H1 (cell line): ENCODE results near the gene EPB41L5. TPM values are rescaled to one million over a fixed set of nuclear protein-coding genes. Genes with fewer than 3 reads are reported as not detected.

Experiments used
- CTCF ChIA-PET: fragments of 300-600 bp; sonication (Branson Sonifier 250); formaldehyde crosslinking; loops from one replicate; lab custom pipeline; 2021; ENCODE audit not compliant: partially characterized antibody; lab: Charles Lee
- POLR2A ChIA-PET: fragments of 300-600 bp; sonication (Branson Sonifier 250); formaldehyde crosslinking; loops from one replicate; lab custom pipeline; 2021; ENCODE audit warnings: inconsistent platforms; ENCODE audit not compliant: partially characterized antibody; lab: Charles Lee
- DNase-seq, 2 experiments: peaks; one replicate each; pipeline versions ENCODE4 v3.0.0 to v3.0.0-alpha.2; 2010 to 2022; ENCODE audit warnings: low spot score in 2 of 2, low read depth in 1 of 2, mixed read lengths in 1 of 2
- FAIRE-seq: peaks from 2 replicates; lab custom pipeline; 2011; peaks lifted over from hg19 to GRCh38; lab: Jason Lieb, UNC
- H2AFZ ChIP-seq: 2 replicates; pipeline ENCODE4 v1.8.1; 2012; ENCODE audit warnings: low read length, inconsistent platforms
- H2AK5ac ChIP-seq: 2 replicates; pipeline ENCODE4 v1.6.1; 2013; ENCODE audit warnings: low read depth, low read length
- H2BK120ac ChIP-seq: replicated peaks from 2 replicates; pipeline ENCODE3; 2013; ENCODE audit warnings: low read depth, low read length, inconsistent platforms
- H2BK12ac ChIP-seq: 2 replicates; pipeline ENCODE4 v1.6.1; 2013; ENCODE audit warnings: low read depth, low read length
- H2BK15ac ChIP-seq: 2 replicates; pipeline ENCODE4 v1.6.1; 2013; ENCODE audit warnings: low read length
- H2BK20ac ChIP-seq: 2 replicates; pipeline ENCODE4 v1.6.1; 2013; ENCODE audit warnings: low read length
- H2BK5ac ChIP-seq: 2 replicates; pipeline ENCODE4 v1.6.1; 2013; ENCODE audit warnings: low read depth, low read length
- H3K14ac ChIP-seq: 2 replicates; pipeline ENCODE4 v1.6.1; 2013; ENCODE audit warnings: inconsistent platforms; ENCODE audit not compliant: insufficient read length
- H3K18ac ChIP-seq: 2 replicates; pipeline ENCODE4 v1.6.1; 2013; ENCODE audit warnings: low read length; ENCODE audit errors: extremely low read depth
- H3K23ac ChIP-seq: 2 replicates; pipeline ENCODE4 v1.6.1; 2013; ENCODE audit warnings: inconsistent platforms; ENCODE audit not compliant: insufficient read length
- H3K23me2 ChIP-seq: 2 replicates; pipeline ENCODE4 v1.6.1; 2013; ENCODE audit warnings: low read depth, low read length
- H3K27ac ChIP-seq: 2 replicates; pipeline ENCODE4 v1.6.1; 2011; ENCODE audit warnings: low read depth, low read length, inconsistent platforms
- H3K27me3 ChIP-seq, 4 experiments: replicated peaks in 1 of 4; 1 replicate in 1 of 4; 2 replicates in 3 of 4; pipeline versions ENCODE4 v1.6.1 to v1.8.1; 2011 to 2013; ENCODE audit warnings: low read length in 3 of 4, mild to moderate bottlenecking in 3 of 4, inconsistent platforms in 2 of 4, mixed read lengths in 2 of 4, moderate library complexity in 1 of 4; ENCODE audit not compliant: control insufficient read depth in 3 of 4, insufficient read depth in 3 of 4; ENCODE audit errors: extremely low read depth in 1 of 4
- H3K36me3 ChIP-seq, 4 experiments: 2 replicates each; pipeline versions ENCODE4 v1.6.1 to v1.8.1; 2011 to 2013; ENCODE audit warnings: mild to moderate bottlenecking in 4 of 4, low read length in 3 of 4, moderate library complexity in 2 of 4, control low read depth in 1 of 4, inconsistent platforms in 1 of 4; ENCODE audit not compliant: insufficient read depth in 4 of 4, control insufficient read depth in 2 of 4
- H3K4ac ChIP-seq: replicated peaks from 2 replicates; pipeline ENCODE3; 2013; ENCODE audit warnings: low read length, low read depth, mixed read lengths, inconsistent platforms; ENCODE audit not compliant: insufficient read length
- H3K4me1 ChIP-seq, 4 experiments: replicated peaks in 1 of 4; 1 replicate in 1 of 4; 2 replicates in 3 of 4; pipeline versions ENCODE4 v1.6.1 to v1.8.1; 2011 to 2013; ENCODE audit warnings: low read length in 3 of 4, inconsistent platforms in 2 of 4, mixed read lengths in 1 of 4; ENCODE audit not compliant: insufficient read depth in 4 of 4, control insufficient read depth in 3 of 4
- H3K4me2 ChIP-seq, 2 experiments: 2 replicates each; pipeline versions ENCODE4 v1.6.1 to v1.8.1; 2011 to 2013; ENCODE audit warnings: low read depth in 2 of 2, low read length in 2 of 2, control low read depth in 1 of 2, inconsistent platforms in 1 of 2, mild to moderate bottlenecking in 1 of 2; ENCODE audit not compliant: insufficient read depth in 1 of 2
- H3K4me3 ChIP-seq, 4 experiments: fragments of 200-600, 300-600 bp in 1 of 4; sonication (generic), shearing (Covaris generic), sonication (Bioruptor Twin) in 1 of 4; 2 replicates each; pipeline versions ENCODE4 v1.5.1 to v1.8.1; 2011 to 2016; ENCODE audit warnings: low read length in 4 of 4, low read depth in 3 of 4, control low read depth in 2 of 4, inconsistent platforms in 2 of 4, mild to moderate bottlenecking in 2 of 4, mixed read lengths in 1 of 4, moderate library complexity in 1 of 4; ENCODE audit not compliant: insufficient read depth in 2 of 4; ENCODE audit errors: extremely low read depth in 1 of 4
- H3K56ac ChIP-seq: replicated peaks from 2 replicates; pipeline ENCODE3; 2013; ENCODE audit warnings: low read depth, mild to moderate bottlenecking, mixed read lengths, low read length, inconsistent platforms; ENCODE audit not compliant: insufficient read length
- H3K79me1 ChIP-seq: 2 replicates; pipeline ENCODE4 v1.6.1; 2013; ENCODE audit warnings: low read depth, low read length, control low read depth
- H3K79me2 ChIP-seq, 2 experiments: 2 replicates each; pipeline versions ENCODE4 v1.6.1 to v1.8.1; 2012 to 2013; ENCODE audit warnings: low read length in 2 of 2, mild to moderate bottlenecking in 2 of 2, inconsistent platforms in 1 of 2; ENCODE audit not compliant: insufficient read depth in 2 of 2, control insufficient read depth in 1 of 2
- H3K9ac ChIP-seq, 4 experiments: replicated peaks in 1 of 4; 1 replicate in 1 of 4; 2 replicates in 3 of 4; pipeline versions ENCODE4 v1.6.1 to v1.8.1; 2011 to 2013; ENCODE audit warnings: low read depth in 3 of 4, low read length in 3 of 4, control low read depth in 2 of 4, mild to moderate bottlenecking in 2 of 4, moderate library complexity in 2 of 4, inconsistent platforms in 1 of 4; ENCODE audit errors: extremely low read depth in 1 of 4
- H3K9me3 ChIP-seq, 2 experiments: 2 replicates each; pipeline versions ENCODE4 v1.6.1 to v1.8.1; 2012 to 2013; ENCODE audit warnings: mild to moderate bottlenecking in 2 of 2, moderate library complexity in 2 of 2, control low read depth in 1 of 2, inconsistent platforms in 1 of 2, low read depth in 1 of 2, low read length in 1 of 2, mixed read lengths in 1 of 2; ENCODE audit not compliant: insufficient read depth in 2 of 2
- H4K20me1 ChIP-seq, 2 experiments: replicated peaks in 1 of 2; 2 replicates each; pipeline versions ENCODE3 to v1.8.1; 2011 to 2013; ENCODE audit warnings: inconsistent platforms in 2 of 2, low read length in 2 of 2, mild to moderate bottlenecking in 1 of 2; ENCODE audit not compliant: insufficient read depth in 2 of 2, control insufficient read depth in 1 of 2
- H4K5ac ChIP-seq: 2 replicates; pipeline ENCODE4 v1.6.1; 2013; ENCODE audit warnings: low read length, low read depth, mixed read lengths, inconsistent platforms; ENCODE audit not compliant: insufficient read length
- H4K8ac ChIP-seq: 2 replicates; pipeline ENCODE4 v1.8.0; 2013; ENCODE audit warnings: mild to moderate bottlenecking, moderate library complexity, low read length, inconsistent platforms; ENCODE audit not compliant: insufficient read depth; ENCODE audit errors: extremely low read depth
- H4K91ac ChIP-seq: replicated peaks from 2 replicates; pipeline ENCODE3; 2013; ENCODE audit warnings: low read length, mixed read lengths, inconsistent platforms; ENCODE audit not compliant: insufficient read length
- MAX ChIP-seq: IDR thresholded peaks from 2 replicates; pipeline ENCODE4 v1.6.1; 2012; ENCODE audit warnings: inconsistent platforms
- RBBP5 ChIP-seq: IDR thresholded peaks from 2 replicates; pipeline ENCODE4 v1.7.1; 2012; ENCODE audit warnings: low read depth, mild to moderate bottlenecking, inconsistent platforms, low read length, moderate library complexity, borderline replicate concordance
- WGBS, 2 experiments: shearing (Covaris generic) in 1 of 2; methylation state at CpG; one replicate each; pipeline versions ENCODE4 v1.1.6 to v1.1.7; 2013 to 2015; ENCODE audit warnings: low lambda C conversion rate in 2 of 2, mixed read lengths in 2 of 2, inconsistent platforms in 1 of 2, low coverage in 1 of 2, missing lambda C conversion rate in 1 of 2; ENCODE audit not compliant: insufficient replicate concordance in 2 of 2, insufficient coverage in 1 of 2, insufficient read length in 1 of 2; ENCODE audit errors: extremely low coverage in 1 of 2, missing lambda C conversion rate in 1 of 2; 5-methylcytosine and 5-hydroxymethylcytosine counted together
- polyA plus RNA-seq, 7 experiments: library from polyadenylated mRNA; depleted of rRNA in 3 of 7; stranded (reverse) in 5 of 7; unstranded in 2 of 7; fragments of >200 nt in 5 of 7; fragments of 200-250 nt in 2 of 7; gene quantifications; 1 replicate in 5 of 7; 2 replicates in 1 of 7; 4 replicates in 1 of 7; pipeline versions ENCODE4 v1.2.1 to v1.2.3, GENCODE V29; 2011 to 2013; ENCODE audit warnings: missing spikeins in 2 of 7, mixed read lengths in 2 of 7
- total RNA-seq: library from RNA; stranded (reverse); fragmentation: NEBNext Ultra II Directional; extraction: Animal tissue kit (Norgen Biotek cat#: 25700); gene quantifications from 2 replicates; pipeline ENCODE4 v1.2.1, GENCODE V29; 2021

Gene EPB41L5
- total and polyA plus RNA-seq, 2 of the 8 experiments (the other 6 are each of a cell fraction or from before 2014, with no cell fraction given), result 13.5 to 32.3 TPM

GRCh38 chr2:120192280-120192679 lies 179.4 kb downstream of the EPB41L5 start:
- no peak overlapping the region for H3K27ac ChIP-seq
- TF ChIP-seq RBBP5 (no peak), MAX (no peak)
- FAIRE-seq (no peak), DNase-seq (no peak)
- H2BK120ac ChIP-seq, result no peak overlapping the region
- H3K27me3 ChIP-seq, result no peaks in the 10 kb centered on the region
- no peak overlapping the region for H2BK15ac ChIP-seq
- H3K79me2 ChIP-seq, result no peaks in the 10 kb centered on the region
- WGBS, 2 experiments, result 86% methylated on average over 1 of the region's 1 CpG; no CpG with 5 or more reads in 1 of the 2 experiments
- H3K56ac ChIP-seq, result no peak overlapping the region
- no peak overlapping the region for H4K91ac ChIP-seq
- H3K4me1 ChIP-seq, result no peaks in the 10 kb centered on the region
- H2AFZ ChIP-seq, result no peak overlapping the region
- H3K79me1 ChIP-seq, result no peaks in the 10 kb centered on the region
- no peak overlapping the region for H2AK5ac ChIP-seq
- no peak overlapping the region for H3K9ac ChIP-seq
- H3K9me3 ChIP-seq, result peaks cover 4 to 5% of the 10 kb centered on the region in 2 experiments
- H2BK20ac ChIP-seq, result no peak overlapping the region
- ChIA-PET POLR2A (no interaction called here), CTCF (interaction anchor here (1.0 kb wide), 1 partner anchor 10 kb away, joined by 3 read pairs; no protein-coding TSS in a partner anchor)
- H2BK12ac ChIP-seq, result no peak overlapping the region
- H2BK5ac ChIP-seq, result no peak overlapping the region
- no peak overlapping the region for H3K14ac ChIP-seq
- H3K4me2 ChIP-seq, result no peak overlapping the region
- H3K4ac ChIP-seq, result no peak overlapping the region
- H3K4me3 ChIP-seq, result no peak overlapping the region
- H3K36me3 ChIP-seq, result no peaks in the 10 kb centered on the region
- no peak overlapping the region for H3K23ac ChIP-seq
- no peak overlapping the region for H4K8ac ChIP-seq
- no peak overlapping the region for H4K5ac ChIP-seq
- no peak overlapping the region for H3K18ac ChIP-seq
- no peaks in the 10 kb centered on the region for H4K20me1 ChIP-seq
- H3K23me2 ChIP-seq, result no peaks in the 10 kb centered on the region
